ENCODE data around the gene TIMP2.
"Not testable (repeated sequence)": the region's sequence is repeated elsewhere in the genome, so short reads cannot be mapped to it uniquely, and the experiment has no call there.

The TIMP2 gene

GRCh38 chr17:78925234-78925633 lies at the start of gene TIMP2:
Gene TIMP2 (minus strand): TSS chr17:78925387. CDS start chr17:78925088, 299 bp downstream.
- DNase-seq: peak; percentile 89

GRCh38 chr17:78973792-78974520 lies 48.8 kb upstream of the TIMP2 start:
- DNase-seq: no peak

- no peak for DNase-seq
These were observed 48.0 kb upstream of the TIMP2 start for GRCh38 chr17:78973196-78973595.

GRCh38 chr17:78972507-78973105 lies 47.4 kb upstream of the TIMP2 start:
- no peak for DNase-seq

- DNase-seq: no peak
These were observed 46.7 kb upstream of the TIMP2 start for GRCh38 chr17:78971756-78972506.

DNA sequence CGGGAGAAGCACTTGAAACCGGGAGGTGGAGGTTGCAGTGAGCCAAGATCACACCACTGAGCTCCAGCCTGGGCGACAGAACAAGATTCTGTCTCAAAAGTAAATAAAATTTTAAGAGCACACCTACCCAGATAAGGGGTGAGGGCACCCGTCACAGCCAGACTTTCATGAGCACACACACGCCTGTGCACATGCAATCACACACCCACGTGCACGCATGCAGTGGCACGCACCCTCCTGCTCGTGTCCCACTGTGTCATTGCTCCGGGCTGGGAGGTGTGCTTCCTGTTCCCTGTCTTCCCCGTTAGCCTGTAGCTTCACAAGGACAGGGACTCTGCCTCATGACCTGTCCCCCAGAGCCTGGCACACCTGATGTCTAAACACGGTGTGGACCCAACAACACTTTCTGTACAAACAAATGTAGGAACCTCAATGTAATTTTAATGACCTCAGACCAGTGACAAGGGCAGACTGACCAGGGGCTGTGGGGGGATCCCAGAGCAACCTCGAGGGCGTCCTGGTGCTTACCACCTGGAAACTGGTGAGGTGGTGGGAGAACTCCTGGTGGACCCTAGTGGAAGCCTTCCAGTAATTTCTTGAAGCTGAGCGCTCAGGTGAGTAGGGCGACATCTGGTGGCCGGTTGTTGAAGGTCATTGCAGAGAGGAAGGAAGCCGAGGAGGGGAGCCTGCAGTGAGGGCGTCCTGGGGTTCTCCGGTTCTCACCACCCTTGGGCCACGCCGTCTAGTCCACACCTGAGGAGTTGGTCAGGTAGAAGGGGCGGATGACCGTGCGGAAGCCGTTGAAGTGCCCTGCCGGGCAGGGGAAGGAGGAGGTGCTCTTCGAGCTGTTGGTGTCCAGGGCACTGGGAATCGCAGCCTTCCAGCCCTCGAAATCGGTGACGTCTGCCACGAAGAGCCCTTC lies 45.9 kb upstream of the TIMP2 start:
- DNase-seq: peak; percentile 70

- no peak for DNase-seq
These were observed 44.7 kb upstream of the TIMP2 start for GRCh38 chr17:78969865-78970264.

DNA sequence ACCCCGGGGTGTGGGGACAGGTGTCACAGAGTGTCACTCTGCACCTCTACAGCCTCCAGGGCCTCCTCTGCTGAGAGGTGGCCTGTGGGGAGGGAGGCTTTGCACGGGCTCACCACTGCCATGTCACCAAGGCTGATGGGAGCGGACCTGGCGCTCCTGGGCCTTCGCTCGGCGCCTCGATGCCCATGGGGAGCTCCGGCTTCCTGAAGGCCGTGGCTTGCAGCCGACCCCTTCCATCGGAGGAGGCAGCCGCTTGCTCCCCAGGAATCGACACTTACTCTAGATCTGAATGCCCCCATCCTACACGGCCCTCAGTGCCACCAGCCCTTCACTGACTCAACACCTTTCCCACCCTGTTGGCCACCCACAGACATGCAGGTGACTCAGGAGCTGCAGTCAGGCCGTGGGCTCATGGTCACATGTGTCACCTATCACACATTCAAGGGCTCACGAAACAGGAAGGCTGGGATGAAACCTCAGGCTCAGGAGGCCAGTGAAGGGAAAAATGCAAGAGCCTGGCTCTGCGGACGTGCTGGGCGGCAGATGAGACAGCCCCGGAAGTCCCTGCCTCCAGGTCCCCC lies 42.7 kb upstream of the TIMP2 start:
- no peak for DNase-seq

- DNase-seq: no peak
These were observed 41.9 kb upstream of the TIMP2 start for GRCh38 chr17:78966910-78967600.

DNA sequence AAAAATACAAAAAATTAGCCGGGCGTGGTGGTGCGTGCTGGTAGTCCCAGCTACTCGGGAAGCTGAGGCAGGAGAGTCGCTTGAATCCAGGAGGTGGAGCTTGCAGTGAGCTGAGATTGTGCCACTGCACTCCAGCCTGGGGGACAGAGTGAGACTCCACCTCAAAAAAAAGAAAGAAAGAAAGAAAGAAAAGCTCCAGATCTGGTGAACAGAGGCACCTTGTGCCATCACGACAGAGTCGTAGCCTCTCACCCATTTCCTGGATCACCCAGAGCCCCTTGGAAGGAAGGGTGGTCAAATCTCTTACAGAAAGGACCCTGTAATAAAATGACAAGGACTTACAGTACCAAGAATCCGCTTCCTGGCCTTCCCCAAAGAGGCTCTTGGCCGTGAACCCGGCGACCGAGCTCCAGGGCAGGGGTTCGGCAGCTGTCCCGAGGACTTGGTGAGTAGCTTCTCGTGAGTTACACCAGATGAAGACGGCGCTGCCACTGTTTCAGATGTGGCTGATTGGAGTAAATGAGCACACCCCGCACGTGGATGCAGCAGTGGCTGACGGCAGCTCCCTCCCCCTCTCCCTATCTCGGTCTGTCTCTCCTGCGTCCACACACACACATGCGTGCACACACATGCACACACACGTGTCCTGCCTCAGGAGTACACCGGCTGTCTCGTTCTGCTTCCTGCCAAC lies 41.1 kb upstream of the TIMP2 start:
- DNase-seq: no peak

DNA sequence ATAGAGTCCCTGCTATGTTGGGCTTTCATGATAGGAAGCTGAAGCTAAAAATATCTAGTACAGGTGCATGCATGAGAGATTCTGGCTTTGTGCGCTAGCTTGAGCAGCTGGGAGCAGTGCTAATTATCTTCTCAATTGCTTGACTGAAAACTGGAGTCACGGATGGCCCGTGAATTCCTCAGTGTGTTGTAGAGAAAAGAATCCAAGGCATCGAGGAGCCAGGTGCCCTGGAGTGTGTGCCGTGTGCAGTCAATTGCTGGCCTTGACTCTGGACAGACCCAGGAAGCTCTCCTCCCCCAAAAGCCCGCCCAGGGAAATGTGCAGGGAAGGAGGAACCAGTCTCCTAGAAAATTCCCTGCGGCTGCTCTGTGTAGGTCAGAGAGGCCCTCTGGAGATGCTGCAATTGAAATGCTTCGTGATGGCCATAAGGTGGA lies 40.3 kb upstream of the TIMP2 start:
- DNase-seq: no peak

- DNase-seq: no peak
These were observed 38.2 kb upstream of the TIMP2 start for GRCh38 chr17:78963378-78963777.

DNA sequence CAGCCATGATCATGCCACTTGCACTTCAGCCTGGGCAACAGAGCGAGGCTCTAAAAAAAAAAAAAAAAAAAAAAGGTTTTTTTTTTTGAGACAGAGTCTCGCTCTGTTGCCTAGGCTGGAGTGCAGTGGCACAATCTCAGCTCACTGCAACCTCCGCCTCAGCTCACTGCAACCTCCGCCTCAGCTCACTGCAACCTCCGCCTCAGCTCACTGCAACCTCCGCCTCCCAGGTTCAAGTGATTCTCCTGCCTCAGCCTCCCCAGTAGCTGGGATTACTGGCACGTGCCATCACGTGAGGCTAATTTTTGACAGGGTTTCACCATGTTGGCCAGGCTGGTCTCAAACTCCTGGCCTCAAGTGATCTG lies 37.8 kb upstream of the TIMP2 start:
- not testable (repeated sequence) for DNase-seq

- DNase-seq: no peak
These were observed 37.3 kb upstream of the TIMP2 start for GRCh38 chr17:78962345-78962983.

DNA sequence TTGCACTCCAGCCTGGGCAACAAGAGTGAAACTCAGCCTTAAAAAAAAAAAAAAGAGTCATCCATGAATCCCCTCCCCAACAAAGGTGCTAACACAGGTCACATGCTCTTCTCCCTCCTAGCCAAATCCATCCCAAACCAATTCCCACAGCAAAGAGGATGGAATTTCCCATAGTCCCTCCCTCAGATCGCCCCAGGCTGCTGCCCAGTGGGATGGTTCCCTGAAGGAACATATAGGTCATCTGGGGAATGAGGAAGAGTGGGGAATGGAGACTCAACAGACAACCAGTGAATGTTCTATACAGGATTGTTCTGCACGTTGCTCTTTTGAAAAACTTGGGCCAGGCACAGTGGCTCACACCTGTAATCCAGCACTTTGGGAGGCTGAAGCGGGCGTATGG lies 36.4 kb upstream of the TIMP2 start:
- DNase-seq: no peak

DNA sequence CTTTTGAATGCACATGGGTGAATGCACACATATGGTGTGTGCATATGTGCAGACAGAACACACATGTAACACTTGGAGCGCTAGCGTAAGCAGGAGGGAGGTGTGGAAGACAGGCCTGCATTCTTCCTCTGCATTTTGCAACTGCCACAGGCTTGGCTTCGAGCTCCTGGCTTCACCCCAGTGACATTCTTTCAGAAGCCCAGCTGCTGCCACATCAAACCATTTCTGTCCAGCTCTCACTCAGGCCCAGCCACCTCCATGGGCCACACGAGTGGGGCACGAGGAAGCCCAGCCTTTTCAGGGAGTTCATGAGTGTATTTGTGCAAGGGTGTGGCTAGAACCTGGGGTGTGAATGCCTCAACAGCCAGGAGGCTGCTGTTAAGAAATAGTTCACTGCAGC lies 35.7 kb upstream of the TIMP2 start:
- DNase-seq: peak; percentile 25

- no peak for DNase-seq
These were observed 34.6 kb upstream of the TIMP2 start for GRCh38 chr17:78959803-78960202.

GRCh38 chr17:78958641-78959127 lies 33.5 kb upstream of the TIMP2 start:
- no peak for DNase-seq

DNA sequence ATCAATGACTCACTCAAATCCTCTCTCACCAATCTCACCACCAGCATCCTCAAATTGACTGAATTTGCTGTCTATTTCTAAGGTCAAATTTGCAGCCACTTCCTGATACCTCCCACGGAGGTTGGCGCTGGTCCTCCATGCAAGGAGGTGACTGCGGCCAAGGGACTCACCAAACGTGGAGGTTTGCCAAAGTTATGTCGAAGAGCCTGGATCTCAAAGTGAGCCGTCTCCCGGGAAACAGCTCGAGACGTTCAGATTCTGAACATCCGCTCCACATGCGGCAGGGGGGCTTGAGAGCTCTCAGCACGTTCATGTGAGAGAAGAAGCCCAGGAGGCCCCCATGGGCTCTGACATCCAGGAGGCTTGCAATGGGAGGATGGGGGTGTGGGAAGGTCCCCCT lies 31.9 kb upstream of the TIMP2 start:
- peak; percentile 76 for DNase-seq

DNA sequence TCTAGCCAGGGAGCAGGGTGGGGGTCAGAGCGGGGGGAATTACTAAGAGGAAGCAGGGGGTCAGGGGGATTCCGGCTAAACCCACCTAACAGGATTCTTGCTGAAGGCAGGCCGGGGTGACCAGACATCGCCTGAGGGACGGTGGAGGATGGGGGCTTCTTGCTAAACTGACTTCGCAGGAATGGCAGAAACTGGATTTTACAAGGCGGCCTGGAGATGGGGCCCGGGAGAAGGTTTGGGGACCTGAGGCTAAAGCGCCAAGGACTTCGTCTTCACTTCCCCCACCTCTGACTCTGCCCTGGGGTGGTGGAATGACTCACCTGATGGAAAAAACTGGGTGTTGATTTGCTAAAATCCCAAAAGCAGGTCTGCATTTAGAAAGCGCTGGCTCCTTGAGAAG lies 31.1 kb upstream of the TIMP2 start:
- DNase-seq: no peak

- DNase-seq: no peak
These were observed 29.5 kb upstream of the TIMP2 start for GRCh38 chr17:78954684-78955083.
